ACHN (cell line): ENCODE measurements around the gene SPTBN5.

ENCODE experiments used
- DNase-seq: peaks from one replicate; pipeline ENCODE4 v3.0.0-alpha.2; 2015
- in situ Hi-C: cut with HindIII; loops from 2 replicates; pipeline ENCODE4 v1.10.0; 2017; ENCODE audit warnings: low sequenced_read_pairs, low pct_ligation_motif_present, low pct_unique_long_range_greater_than_20kb

SPTBN5 gene

DNA sequence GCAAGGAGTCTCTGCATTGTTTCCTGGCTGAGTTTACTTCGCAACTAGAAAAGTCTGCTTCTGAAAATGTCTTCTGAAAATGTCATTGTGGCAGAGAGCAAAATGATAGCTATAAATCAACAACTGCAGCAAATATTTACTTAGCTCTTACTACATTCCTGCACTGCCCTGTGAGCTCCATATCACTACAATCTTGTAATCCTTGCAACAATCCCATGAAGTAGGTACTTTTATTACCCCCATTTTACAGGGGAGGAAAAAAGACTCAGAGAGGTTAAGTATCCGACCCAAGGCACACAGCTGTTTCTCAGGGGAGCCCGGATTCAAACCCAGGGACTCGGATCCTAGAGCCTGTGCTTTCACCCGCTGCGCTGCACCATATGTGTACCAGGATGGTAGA, 34.2 kb upstream of the SPTBN5 start:
- no peak for DNase-seq
- in situ Hi-C loops = no loop called here

DNA sequence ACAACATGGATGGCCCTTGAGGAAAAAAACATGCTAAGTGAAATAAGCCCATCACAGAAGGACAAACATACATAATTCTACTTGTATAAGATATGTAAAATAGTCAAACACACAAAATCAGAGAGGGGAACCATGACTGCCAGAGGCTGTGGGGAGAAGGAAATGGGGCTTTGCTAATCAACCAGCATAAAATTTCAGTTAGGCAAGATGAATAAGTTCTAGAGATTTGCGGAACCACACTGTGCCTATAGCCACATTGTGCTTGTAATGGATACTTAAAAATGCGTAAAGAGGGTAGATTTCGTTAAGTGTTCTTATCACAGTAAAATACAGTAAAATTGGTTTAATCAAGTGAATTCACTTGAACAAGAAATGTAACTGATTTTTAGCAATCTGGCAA, 33.7 kb upstream of the SPTBN5 start:
- no peak for DNase-seq
- in situ Hi-C loops = no loop called here

DNA sequence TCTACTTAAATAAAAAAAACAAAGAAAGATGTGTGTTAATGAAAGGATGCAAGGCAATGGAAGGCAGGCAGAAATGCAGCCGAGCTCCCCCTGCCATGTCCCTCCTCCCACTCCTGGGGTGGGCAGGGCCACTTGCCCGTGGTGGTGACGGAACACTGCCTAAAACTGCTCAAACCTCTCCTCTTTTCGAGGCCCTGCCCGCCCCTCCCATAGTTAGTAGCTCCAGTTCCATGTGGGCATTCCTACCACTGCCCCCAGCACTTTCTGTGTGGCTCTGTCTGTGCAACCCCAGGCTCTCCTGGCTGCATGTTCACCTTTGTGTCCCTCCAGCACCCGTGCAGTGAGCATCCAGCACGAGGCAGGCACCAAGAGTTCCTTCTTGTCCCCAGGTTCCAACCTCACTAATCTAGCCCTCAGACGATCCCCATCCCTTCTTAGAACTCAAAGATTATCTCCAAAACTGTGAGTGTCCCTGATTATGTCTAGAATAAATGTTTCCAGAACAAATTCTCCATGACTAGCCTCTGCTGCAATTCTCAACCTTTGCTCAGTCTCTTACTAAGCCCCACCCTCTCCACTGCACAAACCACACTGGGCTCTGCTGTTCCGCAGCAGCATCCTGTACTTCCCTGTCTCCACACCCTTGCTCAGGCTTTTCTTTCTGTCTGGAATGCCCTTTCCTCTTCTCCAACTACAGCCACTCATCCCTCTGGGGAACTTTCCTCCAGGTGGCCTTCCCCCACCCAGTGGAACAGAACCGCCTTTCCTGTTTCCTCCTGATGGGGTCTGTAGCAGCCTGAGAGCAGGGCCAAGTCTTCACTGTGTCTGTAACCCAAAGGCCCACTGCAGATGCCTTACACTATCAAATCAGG, 32.6 kb upstream of the SPTBN5 start:
- in situ Hi-C loops = no loop called here
- DNase-seq = no peak

DNA sequence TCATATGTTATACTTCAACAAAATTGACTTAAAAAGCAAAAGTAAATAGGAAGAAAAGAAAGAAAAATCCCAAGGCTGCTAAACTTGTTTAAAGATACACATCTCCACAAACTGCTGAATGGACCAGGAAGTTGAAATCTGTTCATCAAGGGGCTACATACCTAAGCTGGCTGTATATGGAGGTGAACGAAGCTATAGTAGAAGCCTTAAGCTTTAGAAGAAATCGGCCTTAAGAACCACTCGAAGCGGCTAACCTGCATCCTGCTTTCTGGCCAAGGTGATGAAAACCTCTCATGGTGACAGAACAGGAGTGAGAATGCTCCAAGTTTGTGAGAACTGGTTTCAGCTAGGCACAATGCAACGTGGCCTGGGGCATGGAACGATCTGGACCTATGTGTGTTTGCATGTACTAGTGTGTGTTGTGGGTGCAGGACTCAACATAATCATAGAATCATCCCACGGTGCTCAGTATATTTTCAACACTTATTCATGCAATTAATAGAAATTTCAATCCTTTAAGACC, 31.3 kb upstream of the SPTBN5 start:
- DNase-seq = no peak
- in situ Hi-C loops = no loop called here

DNA sequence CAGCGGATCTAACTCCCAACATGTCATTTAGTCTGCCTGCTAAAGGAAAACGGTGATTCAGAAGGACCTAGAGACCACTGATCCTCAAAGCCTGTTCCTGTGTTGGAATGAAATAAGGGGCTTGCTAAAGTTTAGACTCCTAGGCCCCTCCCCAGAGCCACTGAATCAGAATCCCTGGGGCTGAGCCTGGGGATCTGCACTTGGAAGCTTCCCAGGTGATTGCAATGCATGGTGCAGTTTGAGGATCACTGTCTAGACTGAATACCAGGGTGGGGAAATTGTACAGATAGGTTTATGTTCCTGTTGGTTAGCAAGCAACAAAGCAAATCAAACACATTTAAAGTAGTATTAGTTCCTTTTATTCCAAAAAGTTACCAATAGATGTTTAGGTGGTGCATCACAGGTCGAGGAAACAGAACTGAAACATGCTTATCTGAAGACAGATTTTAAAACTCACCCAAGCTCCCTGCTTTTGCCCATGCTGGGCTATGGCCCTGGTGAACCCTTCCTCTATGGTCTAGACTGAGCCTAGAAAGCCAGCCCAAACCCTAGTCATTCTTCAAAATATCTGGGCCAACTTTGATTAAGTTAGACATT, 29.6 kb upstream of the SPTBN5 start:
- in situ Hi-C loops = no loop called here
- DNase-seq = no peak

DNA sequence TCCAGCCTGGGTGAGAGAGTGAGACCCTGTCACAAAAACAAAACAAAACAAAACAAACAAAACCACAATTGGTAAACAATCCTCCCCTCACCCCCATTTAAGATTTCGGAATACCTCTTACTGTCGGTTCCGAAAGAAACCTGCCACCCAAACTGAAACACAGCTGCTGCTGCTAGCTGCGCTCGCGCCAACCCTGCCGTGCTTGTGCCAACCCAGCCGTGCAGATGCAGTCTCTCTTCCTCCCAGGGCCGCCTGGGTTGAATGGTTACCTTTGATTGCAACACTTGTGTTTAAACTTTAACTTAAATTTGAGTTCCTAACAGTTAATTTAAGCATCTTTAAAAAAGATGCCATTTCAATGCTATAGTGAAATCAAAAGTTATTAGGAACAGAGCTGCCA, 28.5 kb upstream of the SPTBN5 start:
- in situ Hi-C loops = no loop called here
- DNase-seq = no peak

DNA sequence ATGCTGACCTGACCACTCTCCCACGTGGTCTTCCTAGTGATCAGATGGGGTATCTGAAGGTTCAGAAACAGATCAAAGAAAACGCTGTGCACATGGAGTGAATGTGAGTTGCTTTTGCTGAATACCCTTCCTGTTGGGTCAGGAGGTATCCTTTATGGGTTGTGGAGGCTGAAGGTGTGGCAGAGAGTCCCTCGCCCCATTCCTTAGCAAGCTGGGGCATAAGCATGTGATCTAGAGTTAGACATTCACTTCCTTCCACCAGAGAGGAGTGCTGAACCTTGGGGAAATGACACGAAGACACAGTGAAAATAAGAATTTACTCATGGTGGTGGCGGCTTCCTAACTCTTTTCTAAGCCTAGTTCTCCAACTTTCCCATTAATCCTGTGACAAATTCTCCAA, 27.8 kb upstream of the SPTBN5 start:
- DNase-seq = no peak
- in situ Hi-C loops = no loop called here

DNA sequence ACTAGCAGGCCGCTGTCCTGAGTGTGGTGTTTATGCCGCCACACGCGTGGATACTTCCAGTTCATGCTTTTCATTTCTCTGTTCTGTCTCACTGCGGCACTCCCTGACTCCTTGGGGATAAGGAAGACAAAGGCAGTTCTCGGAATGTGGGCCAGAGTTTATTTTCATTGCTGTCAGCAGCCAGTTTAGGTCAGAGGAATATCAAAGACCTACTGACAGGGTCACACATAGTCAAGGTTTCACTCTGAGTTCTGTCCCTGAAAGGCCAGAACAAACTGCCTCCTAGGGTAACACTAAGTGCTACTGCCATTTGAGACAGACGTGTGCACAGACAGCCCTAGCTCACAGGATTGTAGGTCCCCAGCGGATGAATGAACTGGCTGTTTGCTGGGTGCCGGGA, 27.3 kb upstream of the SPTBN5 start:
- in situ Hi-C loops = no loop called here
- DNase-seq = no peak

DNA sequence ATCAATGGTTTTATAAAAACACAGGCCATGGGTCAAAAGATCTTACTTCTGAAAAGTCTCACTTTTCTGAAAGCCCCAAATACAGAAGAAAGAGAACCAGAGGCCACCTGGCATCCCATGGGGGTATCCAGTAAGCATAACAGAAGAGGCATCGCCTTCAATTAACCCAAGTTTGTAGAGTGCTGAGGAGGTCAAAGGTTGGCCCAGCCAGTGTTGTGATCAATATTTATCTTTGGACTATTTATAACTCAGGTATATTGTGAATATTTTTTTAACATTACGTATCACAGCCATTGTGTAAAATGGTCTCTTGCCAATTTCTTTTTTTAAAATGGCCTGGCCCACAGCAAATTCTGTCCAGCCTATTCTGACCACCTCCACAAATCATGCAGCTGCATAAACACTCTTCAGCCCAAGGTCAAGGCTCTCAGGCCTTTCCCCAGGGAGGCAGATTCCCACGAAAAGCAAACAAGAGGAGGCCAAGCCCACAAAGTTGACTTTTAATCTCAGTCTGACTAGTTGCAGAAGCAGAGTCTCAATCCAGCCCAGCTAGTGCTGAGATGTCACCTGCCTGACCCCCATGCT, 26.2 kb upstream of the SPTBN5 start:
- no peak for DNase-seq
- in situ Hi-C loops = no loop called here

DNA sequence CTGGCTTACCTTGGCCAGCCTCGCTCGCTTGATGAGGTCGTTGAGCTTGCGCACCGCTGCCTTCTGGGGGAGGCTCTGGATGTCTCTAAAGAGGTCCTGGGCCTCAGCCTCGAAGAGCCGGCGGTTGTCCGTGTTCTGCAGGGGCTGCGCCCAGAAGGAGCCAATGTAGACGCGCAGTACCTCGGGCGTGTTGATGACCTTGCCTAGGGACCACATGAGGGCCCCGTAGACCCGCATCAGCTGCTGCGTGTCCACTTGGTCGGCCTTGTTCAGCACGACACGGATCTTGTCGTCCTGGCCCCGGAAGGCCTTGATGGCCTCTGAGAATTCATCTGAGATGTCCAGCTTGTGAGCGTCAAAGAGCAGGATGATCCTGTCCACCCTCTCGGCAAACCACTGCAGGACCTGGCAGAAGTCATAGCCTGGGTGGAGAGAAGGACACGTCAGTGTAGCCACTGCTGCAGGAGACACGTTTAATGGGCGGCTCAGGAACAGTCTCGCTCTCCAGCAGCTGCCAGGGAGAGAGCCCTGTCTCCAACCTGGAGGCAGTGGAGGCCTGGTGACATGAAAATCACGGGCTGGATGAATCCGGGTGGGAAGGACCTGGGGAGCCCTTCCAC, 25.5 kb upstream of the SPTBN5 start:
- in situ Hi-C loops = no loop called here
- DNase-seq = no peak

DNA sequence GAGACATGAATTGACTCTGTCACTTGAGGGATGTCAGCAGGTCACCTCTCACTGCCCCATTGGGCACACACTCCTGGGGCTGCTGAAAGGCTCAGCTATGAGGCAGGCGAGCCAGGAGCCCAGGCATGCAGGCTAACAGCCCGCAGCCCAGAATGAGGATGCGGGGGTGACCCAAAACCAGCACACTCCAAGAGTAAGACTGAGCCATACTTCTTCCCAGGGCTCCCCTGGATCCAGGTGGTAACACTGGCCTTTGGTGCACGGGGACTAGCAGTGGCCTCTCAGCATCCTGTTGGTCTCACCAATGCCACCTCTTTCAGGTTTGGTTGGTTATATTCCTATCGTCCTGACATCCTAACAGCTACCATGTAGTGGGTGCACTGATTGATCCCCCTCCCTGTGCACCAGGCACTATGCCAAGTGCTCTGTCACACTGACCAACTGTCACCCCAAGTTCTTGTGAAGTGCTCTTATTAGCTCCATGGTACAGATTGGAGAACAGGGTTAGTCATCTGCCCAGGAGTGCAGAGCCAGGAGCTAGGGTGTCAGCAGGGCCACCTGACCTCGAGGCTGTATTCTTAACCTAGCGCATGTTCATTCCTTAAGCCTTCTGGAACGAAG, 24.8 kb upstream of the SPTBN5 start:
- in situ Hi-C loops = no loop called here
- no peak for DNase-seq

DNA sequence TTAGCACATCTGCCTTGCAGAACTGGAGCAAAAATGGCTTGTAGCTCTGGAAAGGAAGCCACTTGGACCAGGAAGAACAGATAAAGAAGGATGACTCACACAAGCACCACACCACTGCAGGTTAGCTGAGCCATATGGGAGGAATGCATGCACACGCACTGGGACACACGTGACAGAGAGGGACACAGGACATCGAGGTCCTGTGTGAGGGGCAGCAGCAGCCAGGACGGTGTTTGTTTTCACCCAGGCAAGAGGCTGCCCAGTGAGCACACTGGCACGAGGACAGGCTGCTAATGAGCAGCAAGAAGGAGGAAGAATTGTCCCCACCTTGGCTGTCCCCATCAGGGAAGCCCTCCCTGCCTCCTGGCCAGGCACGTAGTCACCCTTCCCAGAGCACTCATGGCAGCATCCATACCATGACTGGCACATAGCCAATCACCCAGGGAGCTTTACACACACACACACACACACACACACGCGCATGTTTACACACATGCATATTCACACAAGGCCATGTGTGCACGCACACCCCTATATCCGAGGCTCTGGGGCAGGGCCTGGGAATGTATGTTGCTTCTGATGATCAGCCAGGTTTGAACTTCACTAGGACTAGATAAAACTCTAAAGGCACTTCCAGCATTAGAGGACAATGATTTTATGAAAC, 24.0 kb upstream of the SPTBN5 start:
- in situ Hi-C loops = no loop called here

DNA sequence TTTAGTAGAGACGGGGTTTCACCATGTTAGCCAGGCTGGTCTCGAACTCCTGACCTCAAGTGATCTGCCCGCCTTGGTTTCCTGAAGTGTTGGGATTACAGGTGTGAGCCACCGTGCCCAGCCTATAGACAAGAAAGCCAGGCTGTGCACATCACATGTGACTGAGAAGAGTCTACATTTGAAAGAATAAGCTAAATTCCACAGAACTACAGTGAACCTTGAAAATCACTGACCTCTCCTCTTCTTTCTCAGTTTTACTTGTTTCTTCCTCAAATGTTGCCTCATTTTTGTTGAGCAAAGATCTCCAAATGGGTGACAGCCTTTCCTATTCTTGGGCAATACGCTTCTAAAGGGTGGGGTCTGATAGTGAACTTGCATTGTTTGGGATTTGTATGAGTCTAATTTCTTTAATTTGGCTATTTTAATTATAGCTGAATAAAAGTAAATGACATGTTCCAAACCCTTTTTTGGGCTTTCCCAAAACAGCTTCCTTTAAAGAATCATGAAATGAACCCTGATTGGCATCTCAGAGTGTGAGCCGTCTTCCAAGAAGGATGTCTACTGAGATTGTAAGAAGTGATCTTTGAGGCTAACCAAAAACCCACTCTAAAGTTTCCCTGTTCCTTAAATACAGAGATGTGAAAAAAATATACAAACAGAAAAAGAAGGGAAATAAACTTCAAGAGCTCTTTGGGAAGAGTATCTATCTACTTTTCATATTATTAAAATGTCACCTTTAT, 21.6 kb upstream of the SPTBN5 start:
- in situ Hi-C loops = no loop called here
- no peak for DNase-seq

More for the DNA sequence above, 24.0 kb upstream of the SPTBN5 start:
- peak; percentile 41 for DNase-seq

DNA sequence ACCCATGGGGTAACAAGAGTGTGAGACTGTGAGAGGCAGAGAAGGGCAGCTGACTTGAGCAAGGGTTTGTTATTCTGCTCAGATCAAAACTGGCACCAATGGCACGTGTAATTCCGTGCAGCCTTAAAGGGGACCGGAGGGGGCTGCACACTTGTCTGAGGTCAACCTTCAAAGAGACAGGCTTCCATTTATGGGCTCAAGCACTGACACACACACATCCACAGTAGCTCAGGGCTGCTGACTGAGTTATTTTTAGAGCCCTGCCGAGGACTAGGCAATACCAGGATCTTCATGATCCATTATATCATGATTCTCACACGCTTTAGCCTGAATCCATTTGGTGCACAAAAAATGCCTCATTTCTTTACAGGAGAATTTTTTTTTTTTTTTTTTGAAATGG, 20.6 kb upstream of the SPTBN5 start:
- in situ Hi-C loops = no loop called here

DNA sequence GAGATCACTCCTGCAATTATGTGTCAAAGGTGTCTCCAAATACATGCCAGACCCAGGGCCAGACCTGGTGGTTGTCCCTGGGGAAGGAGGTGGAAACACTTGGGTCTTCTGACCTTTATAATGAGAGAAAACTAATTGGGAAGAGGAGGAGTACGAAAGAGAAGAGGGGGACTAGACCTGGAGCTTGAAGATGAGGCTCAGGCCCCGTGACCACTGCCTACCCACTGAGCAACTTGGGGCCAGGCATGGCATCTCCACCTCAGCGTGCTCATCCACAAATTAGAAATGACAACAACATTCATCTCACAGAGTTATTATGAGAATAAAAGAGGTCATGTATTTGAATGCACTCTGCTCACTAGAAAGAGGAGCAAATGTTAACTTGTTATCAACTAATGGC, 19.4 kb upstream of the SPTBN5 start:
- in situ Hi-C loops = no loop called here
- DNase-seq = no peak

More for the DNA sequence above, 20.6 kb upstream of the SPTBN5 start:
- DNase-seq = no peak

DNA sequence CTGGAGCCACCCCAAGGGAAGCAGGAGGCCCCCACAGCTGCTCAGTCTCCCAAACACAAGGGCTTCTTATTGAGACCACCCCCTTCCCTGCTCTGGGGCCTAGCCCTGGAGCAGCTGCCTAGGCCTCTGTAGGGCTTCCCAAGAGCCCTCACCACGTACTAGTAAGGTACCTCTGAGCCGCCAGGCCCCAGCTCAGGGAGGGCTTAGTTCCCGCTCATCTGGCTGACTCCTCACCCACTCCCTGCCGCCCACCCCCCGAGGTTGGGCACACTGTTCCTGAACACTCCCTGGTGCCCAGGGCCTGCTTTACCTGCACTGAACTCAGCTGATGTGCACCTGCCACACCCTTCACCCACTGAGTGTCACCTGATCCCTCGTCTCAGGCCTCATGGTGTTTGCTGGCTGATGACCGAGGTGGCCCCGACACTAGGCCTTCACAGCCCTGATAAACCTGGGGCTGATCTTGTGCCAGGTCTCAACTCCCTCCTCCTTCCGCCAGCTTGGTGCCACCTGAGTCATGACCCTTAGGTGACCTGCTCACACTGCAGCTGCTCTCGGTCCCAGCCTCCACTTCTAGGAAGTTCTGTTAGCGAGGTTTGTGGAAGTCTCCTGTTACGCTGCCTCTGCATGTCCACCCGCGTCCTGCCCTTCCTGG, 18.0 kb upstream of the SPTBN5 start:
- DNase-seq = no peak
- in situ Hi-C loops = no loop called here

DNA sequence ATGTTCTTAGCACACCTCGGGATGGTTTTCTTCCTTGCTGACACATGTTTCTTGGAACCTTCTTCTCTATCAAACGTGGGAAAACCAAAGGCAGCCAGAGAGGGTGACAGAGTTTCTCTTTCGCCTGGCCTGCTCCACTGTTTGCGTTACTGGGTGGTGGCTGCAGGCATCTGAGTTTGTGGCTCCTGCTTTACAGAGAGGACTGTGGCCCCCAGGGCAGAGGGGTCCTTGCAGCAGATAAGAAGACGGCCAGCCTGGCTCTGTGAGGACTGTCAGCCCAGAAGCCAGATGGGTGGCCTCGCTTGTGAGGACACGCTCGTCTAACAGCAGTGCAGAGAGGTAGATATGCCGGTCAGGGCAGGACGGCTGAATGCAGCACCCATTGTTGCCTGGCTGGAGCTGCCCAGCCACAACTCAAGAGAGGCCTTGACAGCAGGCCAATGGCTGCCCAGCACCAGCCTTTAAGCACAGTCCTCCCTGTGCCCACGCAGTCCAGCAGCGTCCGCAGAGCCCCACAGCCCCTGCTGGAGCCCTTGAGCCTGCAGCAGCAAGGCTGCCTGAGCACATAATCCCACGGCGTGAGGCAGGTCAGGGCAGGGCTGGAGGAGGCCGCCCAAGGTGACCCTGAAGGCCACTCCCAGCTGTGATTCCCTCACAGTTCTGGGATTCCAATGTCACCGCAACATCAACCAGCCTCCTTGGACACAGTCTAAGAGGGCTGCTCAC, 15.0 kb upstream of the SPTBN5 start:
- in situ Hi-C loops = no loop called here
- DNase-seq = no peak
